ENCODE results near the gene GFOD1.
A peak's percentile ranks its signal among the peaks of the same experiment; 100 is the strongest.
"Not testable (repeated sequence)": the region's sequence is repeated elsewhere in the genome, so short reads cannot be mapped to it uniquely, and the experiment has no call there.

The GFOD1 gene

DNA sequence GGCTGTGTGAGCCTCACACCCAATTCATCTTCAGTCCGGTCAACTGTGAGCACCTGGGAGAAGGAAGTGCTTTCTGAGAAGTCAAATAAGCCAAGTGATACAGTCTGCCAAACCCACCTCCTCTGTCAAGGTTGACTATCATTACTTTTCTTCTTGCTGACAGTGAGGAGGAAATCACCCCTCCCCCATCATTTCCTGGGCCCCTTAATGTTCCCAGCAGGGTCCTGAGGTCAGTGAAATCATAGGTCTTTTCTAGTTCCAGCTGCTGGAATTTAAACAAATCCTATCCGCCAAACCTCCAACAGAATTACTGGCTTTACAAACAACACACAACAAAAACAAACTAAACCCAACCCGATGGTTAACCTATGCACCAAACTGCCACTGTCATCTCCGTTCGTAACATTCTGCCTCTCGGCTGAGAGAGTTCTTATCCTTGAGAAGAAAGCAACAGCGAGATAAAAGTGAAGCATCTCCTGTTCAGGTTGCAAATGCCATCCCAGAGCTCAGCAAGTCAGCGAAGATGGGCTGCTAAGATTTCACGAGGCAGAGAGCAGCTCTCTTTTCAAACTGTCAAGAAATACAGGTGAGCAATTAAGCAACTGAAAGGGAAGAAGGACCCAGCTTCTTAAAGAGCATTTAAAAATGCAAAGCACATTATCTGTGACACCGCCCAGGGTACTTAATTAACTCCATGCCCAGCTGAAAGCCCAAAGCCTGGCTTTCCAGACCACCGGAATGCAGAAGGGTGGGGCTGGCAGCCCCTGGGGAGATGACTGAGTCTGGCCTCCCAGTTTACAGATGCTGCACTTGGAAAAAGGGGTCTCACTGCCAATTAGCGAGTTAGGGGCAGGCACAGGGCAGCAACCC, 24.7 kb downstream of the GFOD1 start:
- DNase-seq = no peak

GRCh38 chr6:13461805-13462204, 25.6 kb downstream of the GFOD1 start:
- DNase-seq = no peak

GRCh38 chr6:13461307-13461706, 26.1 kb downstream of the GFOD1 start:
- no peak for DNase-seq

DNA sequence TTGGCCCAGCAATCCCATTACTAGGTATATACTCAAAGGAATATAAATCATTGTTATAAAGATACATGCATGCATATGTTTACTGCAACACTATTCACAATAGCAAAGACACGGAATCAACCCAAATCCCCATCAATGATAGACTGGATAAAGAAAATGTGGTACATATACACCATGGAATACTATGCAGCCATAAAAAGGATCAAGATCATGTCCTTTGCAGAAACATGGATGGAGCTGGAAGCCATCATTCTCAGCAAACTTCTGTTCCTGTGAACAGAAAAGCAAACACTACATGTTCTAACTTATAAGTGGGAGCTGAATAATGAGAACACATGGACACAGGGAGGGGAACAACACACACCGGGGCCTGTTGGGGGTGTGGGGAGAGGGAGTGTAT, 27.1 kb downstream of the GFOD1 start:
- DNase-seq = not testable (repeated sequence)

- no peak for DNase-seq
Observed at GRCh38 chr6:13457577-13457976, 29.8 kb downstream of the GFOD1 start.

DNA sequence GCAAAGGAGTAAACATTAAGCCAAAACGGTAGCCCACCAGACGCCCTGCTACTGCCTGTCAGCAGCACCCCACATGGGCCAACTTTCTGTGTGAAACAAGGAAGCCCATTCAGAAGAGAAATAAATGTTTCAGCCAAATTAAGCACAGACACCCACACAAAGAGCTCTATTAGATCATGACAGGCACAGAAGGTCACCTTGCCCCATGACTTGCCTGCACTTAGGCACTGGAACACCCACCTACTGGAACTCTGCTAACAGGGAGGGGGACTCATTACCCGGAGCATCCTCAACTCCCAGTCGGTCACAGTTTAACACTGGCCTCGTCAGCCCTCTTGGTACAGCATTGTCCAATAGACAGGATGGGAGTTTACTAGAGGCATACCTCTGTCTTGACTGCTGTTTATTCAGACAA, 31.8 kb downstream of the GFOD1 start:
- DNase-seq = no peak

DNA sequence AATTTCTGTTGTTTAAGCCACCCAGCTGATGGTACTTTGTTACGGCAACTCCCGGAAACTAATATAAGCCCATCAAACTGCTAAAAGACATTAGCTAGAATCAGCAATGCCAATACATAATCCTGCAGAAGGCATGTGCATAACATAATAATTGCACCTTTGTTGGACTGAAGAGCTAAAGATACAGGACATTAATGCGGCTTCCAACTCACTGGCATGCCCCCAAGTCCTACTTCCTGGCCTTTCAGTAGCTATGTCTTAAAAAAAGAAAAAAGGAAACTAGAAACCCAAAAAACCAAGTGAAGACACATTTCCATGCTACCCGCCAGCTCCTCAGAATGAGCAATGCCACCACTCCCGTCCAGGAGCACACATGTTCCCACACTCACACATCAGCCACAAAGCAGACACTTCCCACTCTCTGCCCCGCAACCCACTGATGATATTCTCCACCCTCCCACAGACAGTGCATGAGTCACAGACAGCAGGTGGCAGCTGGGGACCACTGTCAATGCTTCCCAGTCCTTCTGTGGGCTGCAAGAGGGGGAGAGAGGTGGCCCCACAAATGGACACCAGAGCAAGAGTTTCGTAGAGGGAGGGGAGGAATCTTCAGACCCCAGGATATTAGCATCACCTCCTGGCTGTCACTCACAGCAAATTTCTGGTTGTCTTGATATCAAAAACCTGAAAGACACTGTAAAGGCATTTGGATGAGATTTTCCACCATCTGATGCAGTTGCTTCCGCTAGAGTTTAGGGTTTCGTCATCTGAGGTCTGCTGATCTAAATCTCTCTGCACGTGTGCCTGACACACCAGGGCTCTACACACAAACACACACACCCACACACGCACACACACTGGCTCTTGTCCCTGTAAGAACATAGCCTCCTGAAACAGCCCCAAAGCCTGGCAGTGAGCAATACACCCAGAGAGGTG, 32.8 kb downstream of the GFOD1 start:
- no peak for DNase-seq

- DNase-seq = peak; percentile 11
Observed at GRCh38 chr6:13453771-13454251, 33.6 kb downstream of the GFOD1 start.

DNA sequence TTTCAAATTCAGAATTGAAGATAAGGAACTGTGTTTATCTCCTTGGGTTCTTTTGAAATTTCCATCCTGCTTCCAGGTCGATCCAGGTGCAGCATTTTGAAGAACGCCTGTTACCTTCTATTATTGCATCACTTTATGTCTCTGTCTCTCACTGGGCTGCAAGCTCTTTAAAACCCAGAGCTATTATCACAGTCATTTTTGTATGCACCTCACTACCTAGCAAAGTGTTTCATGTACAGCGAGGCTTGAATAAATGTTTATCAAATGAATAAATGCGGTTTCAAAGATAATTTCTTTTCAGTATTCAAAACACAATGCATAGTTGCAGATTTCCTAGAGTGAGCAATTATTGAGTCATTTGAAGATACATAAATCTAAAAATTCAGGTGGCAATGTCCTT, 34.2 kb downstream of the GFOD1 start:
- DNase-seq = no peak

DNA sequence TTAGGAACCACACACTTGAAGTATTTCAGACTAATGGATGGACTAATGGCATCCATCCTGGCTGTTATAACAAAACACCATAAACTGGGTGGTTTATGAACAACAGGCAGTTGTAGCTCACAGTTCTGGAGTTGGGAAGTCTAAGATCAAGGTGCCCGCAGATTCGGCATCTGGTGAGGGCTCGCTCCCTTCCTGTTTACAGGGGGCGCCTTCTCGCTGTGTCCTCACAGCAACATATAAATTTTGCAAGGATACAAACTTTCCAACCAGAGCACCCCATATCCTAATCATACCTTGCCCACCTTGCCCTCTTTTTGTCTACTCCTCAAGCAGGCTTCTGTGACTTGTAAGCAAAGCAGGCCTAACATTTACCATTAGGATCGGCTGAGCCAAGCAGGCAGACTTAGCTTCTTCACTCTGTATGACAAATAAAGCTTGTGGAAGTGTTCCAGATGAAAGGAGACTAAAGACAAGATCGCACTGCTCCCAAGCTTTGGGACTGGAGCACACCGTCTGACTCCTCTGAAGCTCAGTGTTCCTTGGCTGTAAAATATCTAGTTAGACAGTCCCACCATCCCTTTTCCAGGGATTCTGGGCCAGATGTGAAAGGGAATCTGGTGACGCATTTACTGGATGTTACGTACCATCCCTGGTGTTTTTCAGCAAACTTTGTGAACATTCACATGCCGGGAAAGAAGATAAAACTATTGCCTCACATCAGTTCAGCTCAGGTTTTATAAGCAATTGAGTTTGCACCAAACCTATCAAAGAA, 34.9 kb downstream of the GFOD1 start:
- no peak for DNase-seq

DNA sequence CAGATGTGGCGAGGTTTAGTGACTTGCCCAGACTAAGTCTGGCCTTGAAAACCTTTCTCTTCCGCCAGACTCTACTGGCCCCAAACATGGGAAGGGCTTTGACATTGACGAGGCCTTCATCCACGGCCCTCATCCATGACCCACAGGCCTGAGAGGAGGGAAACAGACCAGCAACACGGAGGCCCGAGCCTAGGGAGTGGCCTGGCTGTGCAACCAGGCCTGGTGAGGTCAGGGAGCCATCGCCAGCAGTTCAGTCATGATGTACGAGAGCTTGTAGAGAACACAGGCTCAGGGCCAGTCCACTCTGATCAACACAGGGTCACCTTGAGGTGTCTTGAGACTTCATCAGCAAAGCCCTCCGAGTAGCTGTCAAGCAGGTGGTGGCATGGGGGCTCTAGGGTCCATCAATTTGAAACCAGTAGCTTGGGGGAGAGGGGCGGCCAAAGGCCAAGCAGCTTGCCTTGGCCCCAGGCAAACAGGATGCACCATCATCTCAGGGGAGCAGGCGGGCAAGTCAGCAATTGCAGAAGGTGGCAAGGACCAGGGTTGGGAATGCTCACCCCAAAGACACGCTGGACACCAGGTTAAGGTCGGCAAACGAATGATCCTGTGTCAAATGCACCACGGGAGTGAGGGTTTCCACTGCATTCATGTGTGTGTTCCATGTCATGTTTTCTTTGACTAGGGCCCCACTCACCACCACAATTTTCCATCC, 36.1 kb downstream of the GFOD1 start:
- no peak for DNase-seq

- no peak for DNase-seq
Observed at GRCh38 chr6:13450628-13451027, 36.8 kb downstream of the GFOD1 start.

GRCh38 chr6:13447949-13448724, 39.3 kb downstream of the GFOD1 start:
- DNase-seq = no peak

DNA sequence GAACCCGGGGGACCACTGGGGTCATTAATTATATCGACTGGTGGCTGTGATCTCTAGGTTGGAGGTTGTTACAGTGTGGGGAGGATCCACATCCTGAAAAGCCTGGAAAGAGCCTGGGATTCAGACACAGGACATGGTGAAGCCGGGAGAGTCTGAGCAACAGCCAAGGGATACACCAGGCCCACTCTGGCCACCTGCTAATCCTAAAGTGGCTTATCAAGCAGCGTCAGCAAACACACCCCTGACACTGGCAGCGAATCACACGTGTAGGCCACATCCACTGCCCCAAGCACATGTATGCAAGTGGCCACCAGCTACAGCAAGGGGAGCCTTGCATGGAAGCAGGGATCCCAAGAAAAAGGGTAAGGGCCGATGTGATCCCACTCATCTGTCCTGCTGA, 41.0 kb downstream of the GFOD1 start:
- DNase-seq = peak; percentile 31

DNA sequence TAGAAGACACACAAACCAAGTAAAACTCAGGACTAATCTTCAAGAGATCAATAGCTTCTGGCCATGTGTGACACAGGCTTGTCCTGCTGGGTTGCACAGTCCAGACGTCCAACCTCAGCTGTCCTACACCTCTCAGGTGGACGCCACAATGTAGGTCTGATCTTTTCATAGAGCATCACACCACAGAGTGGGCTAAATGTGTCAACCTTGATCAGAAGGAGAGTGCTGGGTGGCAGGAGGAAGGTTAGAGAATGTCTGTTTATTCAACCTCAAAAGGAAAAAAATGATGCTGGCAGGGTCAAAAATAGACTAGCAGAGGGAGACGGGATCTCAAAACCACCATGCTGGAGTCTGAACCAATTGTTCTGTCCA, 41.7 kb downstream of the GFOD1 start:
- DNase-seq = no peak

- peak; percentile 88 for DNase-seq
Observed at GRCh38 chr6:13445005-13445743, 42.2 kb downstream of the GFOD1 start.

- no peak for DNase-seq
Observed at GRCh38 chr6:13444604-13445003, 42.8 kb downstream of the GFOD1 start.

- DNase-seq = not testable (repeated sequence)
Observed at GRCh38 chr6:13443978-13444377, 43.4 kb downstream of the GFOD1 start.

DNA sequence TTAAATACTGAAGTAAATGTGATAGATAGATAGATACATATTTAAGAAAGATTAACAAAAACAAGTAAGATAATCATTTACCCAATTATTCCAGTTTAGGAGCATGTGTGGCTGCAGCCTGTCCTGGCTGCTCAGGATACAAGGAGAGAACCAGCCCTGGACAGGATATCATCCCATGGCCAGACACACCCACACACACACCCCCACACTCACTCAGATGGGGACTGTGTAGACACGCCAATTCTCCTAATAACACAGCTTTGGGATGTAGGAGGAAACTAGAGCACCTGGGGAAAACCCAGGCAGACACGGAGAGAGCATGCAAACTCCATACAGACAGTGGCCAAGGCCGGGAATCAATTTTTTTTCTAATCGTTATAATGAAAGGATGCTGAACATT, 45.6 kb downstream of the GFOD1 start:
- no peak for DNase-seq

DNA sequence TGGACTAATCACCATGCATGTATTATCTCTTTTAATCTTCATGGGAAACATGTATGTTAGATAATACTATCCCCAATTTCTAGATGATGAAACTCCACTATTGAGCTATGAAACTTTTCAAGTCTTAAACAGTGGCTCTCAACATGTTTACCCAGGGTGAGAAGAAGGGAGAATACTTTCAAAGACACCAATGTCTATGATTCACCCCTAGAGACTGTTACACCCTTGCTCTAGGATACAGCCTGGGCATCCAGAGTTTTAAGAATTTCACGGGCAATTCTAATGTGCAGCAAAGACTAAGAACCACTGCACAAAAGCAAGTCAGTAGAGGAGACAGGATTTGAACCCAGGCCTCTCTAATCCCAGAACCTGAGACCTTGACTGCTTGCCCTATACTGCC, 47.8 kb downstream of the GFOD1 start:
- DNase-seq = no peak

GRCh38 chr6:13438126-13438525, 49.3 kb downstream of the GFOD1 start:
- DNase-seq = no peak
